Kidney (tissue), 14 donors: ENCODE measurements around the gene LSM14A. TPM values are rescaled to one million over a fixed set of nuclear protein-coding genes. Genes with fewer than 3 reads are reported as not detected.

Experiments used
- DNase-seq, 5 donors: peaks; one replicate each; pipeline ENCODE4 v3.0.0-alpha.2; 2013 to 2020
- FAIRE-seq: peaks from 2 replicates; lab custom pipeline; 2012; peaks lifted over from hg19 to GRCh38; lab: Jason Lieb, UNC
- H3K27ac ChIP-seq, 2 donors: one replicate each; pipeline ENCODE4 v1.7.0; 2013; ENCODE audit warnings: low read depth in 2 of 2, low read length in 2 of 2, inconsistent platforms in 1 of 2
- H3K27me3 ChIP-seq: one replicate; pipeline ENCODE4 v1.7.1; 2013; ENCODE audit warnings: low read length, inconsistent platforms; ENCODE audit not compliant: control insufficient read depth, insufficient read depth
- H3K36me3 ChIP-seq, 3 donors: one replicate each; pipeline versions ENCODE4 v1.7.0 to v1.7.1; 2013; ENCODE audit warnings: low read length in 3 of 3, control low read depth in 1 of 3, inconsistent platforms in 1 of 3; ENCODE audit not compliant: insufficient read depth in 3 of 3, control insufficient read depth in 2 of 3
- H3K4me1 ChIP-seq, 3 donors: one replicate each; pipeline versions ENCODE4 v1.7.0 to v1.7.1; 2013; ENCODE audit warnings: low read length in 3 of 3, inconsistent platforms in 1 of 3, low read depth in 1 of 3; ENCODE audit not compliant: control insufficient read depth in 2 of 3, insufficient read depth in 2 of 3
- H3K4me3 ChIP-seq, 3 donors: one replicate each; pipeline versions ENCODE4 v1.7.0 to v1.8.1; 2013; ENCODE audit warnings: low read length in 3 of 3, control low read depth in 1 of 3, inconsistent platforms in 1 of 3
- H3K9ac ChIP-seq, 3 donors: one replicate each; pipeline versions ENCODE4 v1.7.0 to v1.7.1; 2013; ENCODE audit warnings: low read length in 3 of 3, control low read depth in 1 of 3, inconsistent platforms in 1 of 3
- H3K9me3 ChIP-seq, 3 donors: one replicate each; pipeline versions ENCODE4 v1.7.0 to v1.7.1; 2013; ENCODE audit warnings: low read length in 3 of 3, control low read depth in 1 of 3, inconsistent platforms in 1 of 3; ENCODE audit not compliant: control insufficient read depth in 2 of 3, insufficient read depth in 1 of 3
- intact Hi-C: fragments of 100-400 bp; cut with DNase I; formaldehyde crosslinking; loops from one replicate; pipeline ENCODE4 v1.11.1; 2022
- polyA plus RNA-seq: library from polyadenylated mRNA; stranded (reverse); fragments of 350-450 nt; fragmentation: Illumina TruSeq; extraction: RNeasy Lipid Tissue Mini Kit (QIAGEN cat#74804); gene quantifications from one replicate; pipeline ENCODE4 v1.2.3, GENCODE V29; 2014; ENCODE audit warnings: low read depth, low replicate concordance; ENCODE audit not compliant: insufficient read depth
- total RNA-seq: library from RNA; stranded (reverse); fragmentation: NEBNext Ultra II Directional; extraction: Animal tissue kit (Norgen Biotek cat#: 25700); gene quantifications from one replicate; pipeline ENCODE4 v1.2.1, GENCODE V29; 2021
- TF ChIP-seq, protein P1 (sequence below): IDR thresholded peaks from 3 replicates; pipeline ENCODE4 v1.5.1; 2012; ENCODE audit warnings: mild to moderate bottlenecking, moderate library complexity, borderline replicate concordance; ENCODE audit not compliant: insufficient read depth; ENCODE audit errors: extremely low read depth
- donor health status: control.
- donor health status: control.
- donor health status: control.
- donor health status: control.
- donor health status: control.
- donor health status: DM: yes; HTN: yes; CAD: no.
- donor health status: Normal renal cell carcinoma (clear cell type).

Gene LSM14A
- total and polyA plus RNA-seq, 2 donors from 2014 or later = 49.3 to 114 TPM

DNA sequence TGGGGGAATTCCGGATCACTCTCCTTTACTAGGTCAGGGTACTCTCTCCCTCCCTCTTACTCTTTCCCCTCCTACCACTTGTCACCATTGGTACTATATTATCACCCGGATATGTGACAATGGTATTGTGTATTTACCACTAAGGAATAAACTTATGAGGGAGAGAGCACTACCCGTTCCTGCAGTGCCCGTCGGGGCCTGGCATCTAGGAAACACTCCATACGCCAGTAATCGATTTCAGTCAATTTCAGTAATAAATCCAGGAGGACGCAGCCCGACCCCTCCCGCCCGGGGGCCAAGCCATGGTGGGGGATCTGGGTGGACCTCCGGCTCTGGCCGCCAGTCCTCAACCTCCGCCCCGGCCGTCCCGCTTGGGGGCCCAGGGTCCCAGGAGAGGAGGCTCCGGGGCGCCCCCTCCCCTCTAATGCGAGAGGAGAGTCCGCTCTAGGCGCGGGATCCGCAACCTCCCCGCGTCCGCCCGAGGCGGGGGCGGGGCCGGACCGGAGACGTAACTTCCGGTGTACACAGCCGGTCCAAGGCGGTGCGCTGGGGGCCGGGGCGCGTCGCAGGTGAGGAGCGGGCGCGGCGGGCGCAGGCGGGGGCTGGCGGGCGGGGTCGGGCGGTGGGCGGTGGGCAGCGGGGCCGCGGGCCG, 81.9 kb downstream of the LSM14A start, which contains the start of gene GARRE1:
Gene GARRE1 (plus strand): TSS at position 509 of the 652 bp plus-strand sequence. CDS start 45,920 bp downstream, outside the sequence.
- DNase-seq (peak; percentile 90 to 96 (median 94)), FAIRE-seq (no peak)
- Histone ChIP-seq H3K9ac (peak within 1 kb of the TSS; percentile 79 to 91 (median 85)), H3K4me3 (peak within 1 kb of the TSS; percentile 85 to 96 (median 91)), H3K27ac (peak within 1 kb of the TSS; percentile 92 to 93), H3K9me3 (no peaks in the 10 kb centered on the region), H3K4me1 (peaks cover 0 to 6% (median 5%) of the 10 kb centered on the region in 3 donors), H3K27me3 (no peaks in the 10 kb centered on the region), H3K36me3 (no peaks in the 10 kb centered on the region)
- TF ChIP-seq, protein P1, sequence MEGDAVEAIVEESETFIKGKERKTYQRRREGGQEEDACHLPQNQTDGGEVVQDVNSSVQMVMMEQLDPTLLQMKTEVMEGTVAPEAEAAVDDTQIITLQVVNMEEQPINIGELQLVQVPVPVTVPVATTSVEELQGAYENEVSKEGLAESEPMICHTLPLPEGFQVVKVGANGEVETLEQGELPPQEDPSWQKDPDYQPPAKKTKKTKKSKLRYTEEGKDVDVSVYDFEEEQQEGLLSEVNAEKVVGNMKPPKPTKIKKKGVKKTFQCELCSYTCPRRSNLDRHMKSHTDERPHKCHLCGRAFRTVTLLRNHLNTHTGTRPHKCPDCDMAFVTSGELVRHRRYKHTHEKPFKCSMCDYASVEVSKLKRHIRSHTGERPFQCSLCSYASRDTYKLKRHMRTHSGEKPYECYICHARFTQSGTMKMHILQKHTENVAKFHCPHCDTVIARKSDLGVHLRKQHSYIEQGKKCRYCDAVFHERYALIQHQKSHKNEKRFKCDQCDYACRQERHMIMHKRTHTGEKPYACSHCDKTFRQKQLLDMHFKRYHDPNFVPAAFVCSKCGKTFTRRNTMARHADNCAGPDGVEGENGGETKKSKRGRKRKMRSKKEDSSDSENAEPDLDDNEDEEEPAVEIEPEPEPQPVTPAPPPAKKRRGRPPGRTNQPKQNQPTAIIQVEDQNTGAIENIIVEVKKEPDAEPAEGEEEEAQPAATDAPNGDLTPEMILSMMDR = no peak
- intact Hi-C loops = no loop called here

DNA sequence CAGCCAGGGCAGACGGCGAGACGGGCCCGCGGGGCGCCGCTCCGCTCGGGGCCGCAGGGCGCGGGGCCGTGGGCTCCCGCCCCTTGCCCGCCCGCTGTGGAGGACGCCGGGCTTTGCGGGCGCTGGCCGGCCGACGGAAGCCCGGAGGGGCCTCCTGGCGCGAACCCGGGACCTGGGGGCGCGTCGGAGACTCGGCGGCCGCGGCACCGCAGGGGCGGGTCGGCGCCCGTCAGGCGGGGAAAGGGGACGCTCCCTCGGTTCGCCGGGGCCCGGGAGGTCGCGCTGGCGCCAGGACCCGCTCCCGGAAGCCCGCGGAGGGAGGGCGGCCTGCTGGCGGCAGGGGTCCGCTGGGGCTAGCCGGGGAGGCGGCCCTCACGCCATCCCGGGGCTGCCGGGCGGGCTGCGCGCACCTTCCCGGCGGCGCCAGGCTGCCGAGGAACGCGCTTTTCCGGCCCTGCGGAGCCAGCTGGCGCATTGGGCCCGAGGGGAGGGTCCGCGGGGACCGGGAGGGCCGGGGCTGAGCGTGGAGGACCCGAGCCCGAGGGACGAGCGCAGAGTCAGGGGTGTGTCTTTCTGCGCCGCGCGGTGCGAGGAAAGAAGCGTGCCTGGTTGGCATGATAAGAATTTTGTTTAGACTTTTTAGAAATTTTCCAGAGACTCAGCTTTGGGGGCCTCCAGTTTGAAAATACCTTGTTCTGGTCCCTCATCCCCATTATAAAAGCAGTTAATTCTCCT, 82.6 kb downstream of the LSM14A start:
- Histone ChIP-seq H3K4me3 (peak overlapping the region; percentile 54 to 78 (median 65)), H3K27me3 (no peaks in the 10 kb centered on the region), H3K27ac (peak overlapping the region; percentile 73 to 81), H3K9me3 (no peaks in the 10 kb centered on the region), H3K4me1 (peaks cover 0 to 6% (median 6%) of the 10 kb centered on the region in 3 donors), H3K36me3 (no peaks in the 10 kb centered on the region), H3K9ac (peak overlapping the region; percentile 8 to 77 (median 49))
- no peak for FAIRE-seq
- TF ChIP-seq, protein P1 = no peak
- intact Hi-C loops = no loop called here
- DNase-seq = peak; percentile 51 to 81 (median 70)

DNA sequence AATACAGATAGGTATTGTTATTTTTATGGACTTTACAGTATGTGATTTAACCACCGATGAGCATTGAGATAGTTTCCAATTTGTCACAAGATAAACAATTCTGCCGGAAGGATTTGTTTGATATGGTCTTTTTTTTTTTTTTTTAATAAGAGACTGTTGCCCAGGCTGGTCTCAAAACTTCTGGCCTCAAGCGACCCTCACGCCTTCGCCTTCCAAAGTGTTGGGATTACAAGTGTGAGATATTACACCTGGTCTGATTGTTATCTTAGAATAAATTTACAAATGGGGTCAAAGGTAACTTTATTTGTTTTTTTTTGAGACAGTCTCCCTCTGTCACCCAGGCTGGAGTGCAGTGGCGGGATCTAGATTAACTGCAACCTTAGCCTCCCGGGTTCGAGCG, 83.2 kb downstream of the LSM14A start:
- Histone ChIP-seq H3K27me3 (no peaks in the 10 kb centered on the region), H3K27ac (peak overlapping the region in 1 of 2 donors; percentile 81), H3K9ac (peak overlapping the region; percentile 8 to 77 (median 49)), H3K36me3 (no peaks in the 10 kb centered on the region), H3K4me1 (peaks cover 0 to 7% (median 6%) of the 10 kb centered on the region in 3 donors), H3K9me3 (no peaks in the 10 kb centered on the region), H3K4me3 (peak overlapping the region; percentile 54 to 78 (median 65))
- DNase-seq (peak in 1 of 5 donors; percentile 34), FAIRE-seq (no peak)
- TF ChIP-seq, protein P1 = no peak
- intact Hi-C loops = no loop called here
